Measurements from ENCODE around the gene KMT2B.

KMT2B gene

DNA sequence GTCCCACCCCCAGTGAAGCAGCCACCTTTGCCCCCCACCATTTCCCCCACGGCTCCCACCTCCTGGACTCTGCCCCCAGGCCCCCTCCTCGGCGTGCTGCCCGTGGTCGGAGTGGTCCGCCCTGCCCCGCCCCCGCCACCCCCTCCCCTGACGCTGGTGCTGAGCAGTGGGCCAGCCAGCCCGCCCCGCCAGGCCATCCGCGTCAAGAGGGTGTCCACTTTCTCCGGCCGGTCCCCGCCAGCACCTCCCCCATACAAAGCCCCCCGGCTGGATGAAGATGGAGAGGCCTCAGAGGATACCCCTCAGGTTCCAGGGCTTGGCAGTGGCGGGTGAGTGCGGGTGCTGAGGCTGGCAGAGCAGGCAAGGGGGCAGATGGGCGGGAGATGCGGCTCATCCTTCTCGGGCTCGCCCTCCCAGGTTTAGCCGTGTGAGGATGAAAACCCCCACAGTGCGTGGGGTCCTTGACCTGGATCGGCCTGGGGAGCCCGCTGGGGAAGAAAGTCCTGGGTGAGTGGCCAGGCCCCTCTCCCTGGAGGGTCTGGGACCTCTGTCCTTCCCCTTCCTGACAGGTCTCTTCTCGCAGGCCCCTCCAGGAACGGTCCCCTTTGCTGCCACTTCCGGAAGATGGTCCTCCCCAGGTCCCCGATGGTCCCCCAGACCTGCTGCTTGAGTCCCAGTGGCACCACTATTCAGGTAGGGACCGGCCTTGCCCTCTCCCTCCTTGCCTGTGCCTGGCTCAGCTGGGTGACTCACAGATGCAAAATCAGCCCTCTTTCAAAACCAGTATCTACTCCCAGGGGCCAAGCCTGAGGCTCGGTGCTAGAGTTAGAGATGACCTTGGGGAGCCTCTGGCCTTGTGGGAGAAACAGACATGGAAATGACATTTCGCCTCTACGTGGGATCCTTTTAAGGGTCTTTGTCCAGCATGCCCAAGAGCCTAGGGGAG is 15.7 kb downstream of the KMT2B start:
- TF ChIP-seq, protein P1, sequence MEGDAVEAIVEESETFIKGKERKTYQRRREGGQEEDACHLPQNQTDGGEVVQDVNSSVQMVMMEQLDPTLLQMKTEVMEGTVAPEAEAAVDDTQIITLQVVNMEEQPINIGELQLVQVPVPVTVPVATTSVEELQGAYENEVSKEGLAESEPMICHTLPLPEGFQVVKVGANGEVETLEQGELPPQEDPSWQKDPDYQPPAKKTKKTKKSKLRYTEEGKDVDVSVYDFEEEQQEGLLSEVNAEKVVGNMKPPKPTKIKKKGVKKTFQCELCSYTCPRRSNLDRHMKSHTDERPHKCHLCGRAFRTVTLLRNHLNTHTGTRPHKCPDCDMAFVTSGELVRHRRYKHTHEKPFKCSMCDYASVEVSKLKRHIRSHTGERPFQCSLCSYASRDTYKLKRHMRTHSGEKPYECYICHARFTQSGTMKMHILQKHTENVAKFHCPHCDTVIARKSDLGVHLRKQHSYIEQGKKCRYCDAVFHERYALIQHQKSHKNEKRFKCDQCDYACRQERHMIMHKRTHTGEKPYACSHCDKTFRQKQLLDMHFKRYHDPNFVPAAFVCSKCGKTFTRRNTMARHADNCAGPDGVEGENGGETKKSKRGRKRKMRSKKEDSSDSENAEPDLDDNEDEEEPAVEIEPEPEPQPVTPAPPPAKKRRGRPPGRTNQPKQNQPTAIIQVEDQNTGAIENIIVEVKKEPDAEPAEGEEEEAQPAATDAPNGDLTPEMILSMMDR (IDR thresholded peaks at IDR 0.05; ENCODE audit: extremely low read depth, missing control alignments), result no peak
- no peak for DNase-seq (ENCODE audit: low spot score)

DNA sequence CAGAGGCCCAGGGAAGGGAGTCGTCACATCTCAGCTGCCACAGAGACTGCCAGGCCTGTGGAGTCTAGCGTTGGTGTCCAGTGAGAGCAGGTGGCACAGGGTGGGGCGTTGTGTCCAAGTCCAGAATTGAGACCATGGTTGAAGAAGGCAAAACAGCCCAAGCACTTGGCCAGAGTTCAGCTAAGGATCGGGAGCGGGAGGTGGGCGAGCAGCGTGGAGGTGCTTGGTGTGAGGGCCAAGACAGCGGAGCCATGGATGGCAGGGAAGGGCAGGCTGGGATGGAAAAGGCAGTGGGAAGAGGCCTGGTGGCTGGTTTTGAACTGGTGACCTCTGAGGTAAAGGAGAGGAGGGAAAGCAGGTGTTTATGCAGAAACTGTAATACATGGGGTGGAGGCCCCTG is 16.5 kb downstream of the KMT2B start:
- TF ChIP-seq, protein P1 (IDR thresholded peaks at IDR 0.05; ENCODE audit: extremely low read depth, missing control alignments), result no peak
- DNase-seq (ENCODE audit: low spot score), result no peak

DNA sequence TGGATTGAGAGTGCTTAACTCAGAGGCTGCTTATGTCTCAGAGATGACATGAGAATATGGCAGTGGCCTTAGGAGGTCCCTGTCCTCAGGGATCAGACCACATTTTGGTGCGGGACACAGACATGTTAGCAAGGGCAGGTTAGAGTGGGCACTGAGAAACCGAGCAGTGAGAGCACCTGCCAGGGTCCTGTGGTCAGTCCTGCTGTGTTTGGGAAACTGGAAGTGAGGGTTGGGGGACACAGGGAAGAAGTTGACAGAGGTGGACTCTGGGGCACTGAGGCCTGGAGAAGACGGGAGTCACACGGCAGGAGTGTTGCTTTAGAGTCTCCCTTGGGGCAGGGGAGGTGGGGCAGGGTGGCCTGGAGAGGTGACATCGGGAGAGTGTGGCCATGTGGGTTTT is 17.1 kb downstream of the KMT2B start:
- TF ChIP-seq, protein P1 (IDR thresholded peaks at IDR 0.05; ENCODE audit: extremely low read depth, missing control alignments), result no peak
- DNase-seq (ENCODE audit: low spot score), result no peak

DNA sequence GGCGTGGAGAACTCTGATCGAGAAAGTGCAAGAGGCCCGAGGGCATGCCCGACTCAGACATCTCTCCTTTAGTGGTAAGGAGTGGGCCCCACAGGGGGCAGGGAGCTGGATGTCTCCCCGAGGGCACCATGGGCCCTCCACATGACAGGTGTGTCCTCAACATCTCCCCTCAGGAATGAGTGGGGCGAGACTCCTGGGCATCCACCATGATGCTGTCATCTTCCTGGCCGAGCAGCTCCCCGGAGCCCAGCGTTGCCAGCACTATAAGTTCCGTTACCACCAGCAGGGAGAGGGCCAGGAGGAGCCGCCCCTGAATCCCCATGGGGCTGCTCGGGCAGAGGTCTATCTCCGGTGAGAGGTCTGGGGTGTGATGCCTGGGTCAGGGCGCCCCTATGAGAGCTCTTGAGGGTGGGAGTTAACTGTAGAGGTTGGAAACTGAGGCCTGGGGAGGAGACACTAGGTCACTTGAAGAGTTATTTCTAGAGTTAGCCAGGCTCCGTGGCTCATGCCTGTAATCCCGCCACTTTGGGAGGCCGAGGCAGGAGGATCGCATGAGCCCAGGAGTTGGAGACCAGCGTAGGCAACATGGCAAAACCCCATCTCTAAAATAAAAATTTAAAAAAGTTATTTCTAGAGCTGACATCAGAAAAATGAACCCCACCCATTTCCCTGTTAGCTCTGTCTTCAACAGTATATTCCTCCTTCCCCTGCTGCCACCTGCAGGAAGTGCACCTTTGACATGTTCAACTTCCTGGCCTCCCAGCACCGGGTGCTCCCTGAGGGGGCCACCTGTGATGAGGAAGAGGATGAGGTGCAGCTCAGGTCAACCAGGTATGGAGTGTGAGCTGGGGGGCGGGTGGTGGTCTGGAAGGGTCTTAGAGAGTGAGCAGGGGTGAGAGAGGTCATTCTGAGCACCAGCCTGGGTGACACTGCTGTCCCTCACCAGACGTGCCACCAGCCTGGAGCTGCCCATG is 19.4 kb downstream of the KMT2B start:
- no peak for DNase-seq (ENCODE audit: low spot score)

DNA sequence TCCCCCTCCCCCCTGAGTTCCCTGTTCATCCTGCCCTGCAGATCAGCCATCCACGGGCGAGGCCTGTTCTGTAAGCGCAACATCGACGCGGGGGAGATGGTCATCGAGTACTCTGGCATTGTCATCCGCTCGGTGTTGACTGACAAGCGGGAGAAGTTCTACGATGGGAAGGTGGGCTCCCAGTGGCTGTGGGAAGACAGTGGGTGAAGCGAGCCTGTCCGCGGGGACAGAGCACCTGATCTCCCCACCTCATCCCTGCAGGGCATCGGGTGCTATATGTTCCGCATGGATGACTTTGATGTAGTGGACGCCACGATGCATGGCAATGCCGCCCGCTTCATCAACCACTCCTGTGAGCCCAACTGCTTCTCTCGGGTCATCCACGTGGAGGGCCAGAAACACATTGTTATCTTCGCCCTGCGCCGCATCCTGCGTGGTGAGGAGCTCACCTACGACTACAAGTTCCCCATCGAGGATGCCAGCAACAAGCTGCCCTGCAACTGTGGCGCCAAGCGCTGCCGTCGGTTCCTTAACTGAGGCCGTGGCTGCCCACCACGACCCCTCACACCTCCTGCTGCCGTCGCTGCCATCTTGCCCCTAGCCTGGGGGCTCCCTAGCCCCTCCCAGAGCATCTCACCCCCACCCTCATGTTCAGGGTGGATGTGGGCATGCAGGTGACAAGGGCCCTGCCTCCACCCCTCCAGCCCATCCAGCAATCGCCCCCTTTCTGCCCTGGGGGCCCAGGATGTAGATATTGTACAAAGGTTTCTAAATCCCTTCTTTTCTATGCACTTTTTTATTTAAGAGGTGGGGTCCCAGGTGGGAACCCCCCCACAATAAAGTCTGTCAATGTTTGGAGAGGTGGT is 20.5 kb downstream of the KMT2B start:
- DNase-seq (ENCODE audit: low spot score), result no peak
- TF ChIP-seq, protein P1 (IDR thresholded peaks at IDR 0.05; ENCODE audit: extremely low read depth, missing control alignments), result no peak

More for the DNA sequence above, 19.4 kb downstream of the KMT2B start:
- TF ChIP-seq, protein P1 (IDR thresholded peaks at IDR 0.05; ENCODE audit: extremely low read depth, missing control alignments), result no peak

DNA sequence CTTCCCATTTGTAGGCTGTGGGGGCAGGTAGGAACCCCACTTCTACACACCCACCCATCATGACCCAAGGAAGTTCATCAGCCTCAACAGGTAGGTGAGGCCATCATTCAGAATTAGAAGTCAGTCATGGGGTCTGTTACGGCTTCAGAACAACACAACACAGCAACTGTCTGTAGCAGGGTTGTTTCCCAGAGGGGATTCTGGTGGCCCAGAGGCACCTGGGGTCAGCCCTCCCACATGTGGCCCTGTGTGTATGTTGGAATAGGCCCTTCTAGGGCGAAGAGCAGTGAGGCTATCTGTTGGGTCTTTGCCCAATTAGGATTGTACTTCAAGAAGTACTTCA is 21.1 kb downstream of the KMT2B start:
- no peak for DNase-seq (ENCODE audit: low spot score)
- TF ChIP-seq, protein P1 (IDR thresholded peaks at IDR 0.05; ENCODE audit: extremely low read depth, missing control alignments), result no peak
